ENCODE results near the gene PKMYT1. TPM values are rescaled to one million over a fixed set of nuclear protein-coding genes. Genes with fewer than 3 reads are reported as not detected.
A peak's percentile ranks its signal among the peaks of the same experiment; 100 is the strongest.

Gene PKMYT1
- total and polyA plus RNA-seq, 9 of the 15 experiments (the other 6 are each of a cell fraction or from before 2014, with no cell fraction given) = 8.7 to 201 (median 37.8) TPM

- TF ChIP-seq HMGXB4 (CRISPR knock-in tag; IDR thresholded peaks at IDR 0.05) (no peak), ZBTB9 (CRISPR knock-in tag; IDR thresholded peaks at IDR 0.05) (peak; percentile 42; the same call in 1 of the 2 replicates), RBM14 (IDR thresholded peaks at IDR 0.05; ENCODE audit: borderline replicate concordance, insufficient read depth, low read depth, low read length) (no peak), MBD2 (IDR thresholded peaks at IDR 0.05; ENCODE audit: borderline replicate concordance, low read depth) (no peak), ZNF764 (CRISPR knock-in tag; IDR thresholded peaks at IDR 0.05; ENCODE audit: low read depth) (0 out of 2 replicates have a peak, but pooled peaks have one; percentile 14), L3MBTL2 (IDR thresholded peaks at IDR 0.05) (0 out of 2 replicates have a peak, but pooled peaks have one; percentile 15), ZFPM2 (CRISPR knock-in tag; IDR thresholded peaks at IDR 0.05) (no peak), NR2C1 (IDR thresholded peaks at IDR 0.05) (no peak), NR2C1 (tag; IDR thresholded peaks at IDR 0.05) (no peak; the same call in 1 of the 2 replicates), FOXK2 (conservative IDR thresholded peaks at IDR 0.05 in 1 of 2, IDR thresholded peaks at IDR 0.05 in 1 of 2; ENCODE audit: low read depth in 2 of 2) (peak; percentile 59 to 61), NFIX (CRISPR knock-in tag; IDR thresholded peaks at IDR 0.05; ENCODE audit: low read depth) (no peak), PREB (CRISPR knock-in tag; IDR thresholded peaks at IDR 0.05) (no peak), RBM25 (IDR thresholded peaks at IDR 0.05; ENCODE audit: low read depth, low read length, severe bottlenecking) (no peak), STAT5B (CRISPR knock-in tag; IDR thresholded peaks at IDR 0.05) (no peak), HNRNPK (IDR thresholded peaks at IDR 0.05; ENCODE audit: low read depth, low read length, poor library complexity, severe bottlenecking) (no peak), HNRNPH1 (optimal IDR thresholded peaks at IDR 0.05; ENCODE audit: low read depth, low read length) (no peak), ELF1 (tag; IDR thresholded peaks at IDR 0.05) (peak; percentile 72)
- TF ChIP-seq, protein P1, sequence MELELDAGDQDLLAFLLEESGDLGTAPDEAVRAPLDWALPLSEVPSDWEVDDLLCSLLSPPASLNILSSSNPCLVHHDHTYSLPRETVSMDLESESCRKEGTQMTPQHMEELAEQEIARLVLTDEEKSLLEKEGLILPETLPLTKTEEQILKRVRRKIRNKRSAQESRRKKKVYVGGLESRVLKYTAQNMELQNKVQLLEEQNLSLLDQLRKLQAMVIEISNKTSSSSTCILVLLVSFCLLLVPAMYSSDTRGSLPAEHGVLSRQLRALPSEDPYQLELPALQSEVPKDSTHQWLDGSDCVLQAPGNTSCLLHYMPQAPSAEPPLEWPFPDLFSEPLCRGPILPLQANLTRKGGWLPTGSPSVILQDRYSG (tag; conservative IDR thresholded peaks at IDR 0.05; ENCODE audit: low read depth) = peak; percentile 8; the same call in 1 of the 2 replicates
- TF ChIP-seq, protein P2, sequence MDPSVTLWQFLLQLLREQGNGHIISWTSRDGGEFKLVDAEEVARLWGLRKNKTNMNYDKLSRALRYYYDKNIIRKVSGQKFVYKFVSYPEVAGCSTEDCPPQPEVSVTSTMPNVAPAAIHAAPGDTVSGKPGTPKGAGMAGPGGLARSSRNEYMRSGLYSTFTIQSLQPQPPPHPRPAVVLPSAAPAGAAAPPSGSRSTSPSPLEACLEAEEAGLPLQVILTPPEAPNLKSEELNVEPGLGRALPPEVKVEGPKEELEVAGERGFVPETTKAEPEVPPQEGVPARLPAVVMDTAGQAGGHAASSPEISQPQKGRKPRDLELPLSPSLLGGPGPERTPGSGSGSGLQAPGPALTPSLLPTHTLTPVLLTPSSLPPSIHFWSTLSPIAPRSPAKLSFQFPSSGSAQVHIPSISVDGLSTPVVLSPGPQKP (CRISPR knock-in tag; IDR thresholded peaks at IDR 0.05) = no peak
These were observed 27.1 kb upstream of the PKMYT1 start (continued) for GRCh38 chr16:3007059-3007956.
